Fibroblast of lung (primary cell): ENCODE results near the gene NR2F6. TPM values are rescaled to one million over a fixed set of nuclear protein-coding genes. Genes with fewer than 3 reads are reported as not detected.

ENCODE experiments used
- DNase-seq, 2 donors: peaks; one replicate each; pipeline versions ENCODE4 v3.0.0 to v3.0.0-alpha.2; 2010; ENCODE audit warnings: low read depth in 2 of 2
- H2AFZ ChIP-seq: 2 replicates; pipeline ENCODE4 v1.5.1; 2012; ENCODE audit warnings: low read length, control low read depth, inconsistent platforms
- H3K27ac ChIP-seq: 2 replicates; pipeline ENCODE4 v1.5.1; 2011; ENCODE audit warnings: low read length, control low read depth; ENCODE audit not compliant: insufficient read depth
- H3K27me3 ChIP-seq: 2 replicates; pipeline ENCODE4 v1.5.1; 2011; ENCODE audit warnings: mild to moderate bottlenecking, low read length; ENCODE audit not compliant: control insufficient read depth, insufficient read depth
- H3K36me3 ChIP-seq: 2 replicates; pipeline ENCODE4 v1.5.1; 2011; ENCODE audit warnings: low read length; ENCODE audit not compliant: control insufficient read depth, insufficient read depth
- H3K4me1 ChIP-seq: 2 replicates; pipeline ENCODE4 v1.5.1; 2011; ENCODE audit warnings: low read length; ENCODE audit not compliant: control insufficient read depth, insufficient read depth; ENCODE audit errors: extremely low read depth
- H3K4me2 ChIP-seq: 2 replicates; pipeline ENCODE4 v1.5.1; 2011; ENCODE audit warnings: low read length, control low read depth; ENCODE audit not compliant: insufficient read depth; ENCODE audit errors: extremely low read depth
- H3K4me3 ChIP-seq, 4 experiments: fragments of 200-600 bp in 1 of 4; sonication (generic) in 1 of 4; replicated peaks in 1 of 4; 2 replicates each; pipeline ENCODE4 v1.5.1; 2011 to 2016; ENCODE audit warnings: low read length in 4 of 4, low read depth in 3 of 4, mild to moderate bottlenecking in 3 of 4, control low read depth in 2 of 4, inconsistent platforms in 1 of 4, mixed read lengths in 1 of 4; ENCODE audit not compliant: insufficient read depth in 1 of 4; ENCODE audit errors: control extremely low read depth in 1 of 4
- H3K79me2 ChIP-seq: 2 replicates; pipeline ENCODE4 v1.5.1; 2012; ENCODE audit warnings: mild to moderate bottlenecking, low read length, inconsistent platforms; ENCODE audit not compliant: control insufficient read depth, insufficient read depth
- H3K9ac ChIP-seq: 2 replicates; pipeline ENCODE4 v1.5.1; 2011; ENCODE audit warnings: mild to moderate bottlenecking, low read length, control low read depth; ENCODE audit not compliant: insufficient read depth
- H3K9me3 ChIP-seq: 2 replicates; pipeline ENCODE4 v1.5.1; 2012; ENCODE audit warnings: low read depth, low read length; ENCODE audit not compliant: control insufficient read depth, insufficient read depth
- H4K20me1 ChIP-seq: 2 replicates; pipeline ENCODE4 v1.5.1; 2011; ENCODE audit warnings: low read length; ENCODE audit not compliant: control insufficient read depth, insufficient read depth; ENCODE audit errors: extremely low read depth
- CTCF ChIP-seq, 2 donors: IDR thresholded peaks in 1 of 2; conservative IDR thresholded peaks in 1 of 2; 1 replicate in 1 of 2; 2 replicates in 1 of 2; pipeline ENCODE4 v1.5.1; 2011 to 2012; ENCODE audit warnings: low read length in 2 of 2, control low read depth in 1 of 2, inconsistent platforms in 1 of 2, low read depth in 1 of 2, mild to moderate bottlenecking in 1 of 2
- EZH2 ChIP-seq: IDR thresholded peaks from 2 replicates; pipeline ENCODE4 v1.5.1; 2012; ENCODE audit warnings: low read length, control low read depth, mild to moderate bottlenecking; ENCODE audit errors: missing control alignments
- polyA plus RNA-seq, 2 donors: library from polyadenylated mRNA; depleted of rRNA in 1 of 2; stranded (reverse) in 1 of 2; unstranded in 1 of 2; fragments of >200 nt; gene quantifications; 2 replicates each; pipeline ENCODE4 v1.2.1, GENCODE V29; 2011 to 2012; ENCODE audit warnings: missing spikeins in 1 of 2
- total RNA-seq: library from RNA; depleted of rRNA; stranded (reverse); fragments of >200 nt; gene quantifications from 2 replicates; pipeline ENCODE4 v1.2.1, GENCODE V29; 2014

Gene NR2F6
- total and polyA plus RNA-seq, 2 donors (not counting 1 experiment from before 2014, with no cell fraction given), result 9.6 to 42.4 TPM

DNA sequence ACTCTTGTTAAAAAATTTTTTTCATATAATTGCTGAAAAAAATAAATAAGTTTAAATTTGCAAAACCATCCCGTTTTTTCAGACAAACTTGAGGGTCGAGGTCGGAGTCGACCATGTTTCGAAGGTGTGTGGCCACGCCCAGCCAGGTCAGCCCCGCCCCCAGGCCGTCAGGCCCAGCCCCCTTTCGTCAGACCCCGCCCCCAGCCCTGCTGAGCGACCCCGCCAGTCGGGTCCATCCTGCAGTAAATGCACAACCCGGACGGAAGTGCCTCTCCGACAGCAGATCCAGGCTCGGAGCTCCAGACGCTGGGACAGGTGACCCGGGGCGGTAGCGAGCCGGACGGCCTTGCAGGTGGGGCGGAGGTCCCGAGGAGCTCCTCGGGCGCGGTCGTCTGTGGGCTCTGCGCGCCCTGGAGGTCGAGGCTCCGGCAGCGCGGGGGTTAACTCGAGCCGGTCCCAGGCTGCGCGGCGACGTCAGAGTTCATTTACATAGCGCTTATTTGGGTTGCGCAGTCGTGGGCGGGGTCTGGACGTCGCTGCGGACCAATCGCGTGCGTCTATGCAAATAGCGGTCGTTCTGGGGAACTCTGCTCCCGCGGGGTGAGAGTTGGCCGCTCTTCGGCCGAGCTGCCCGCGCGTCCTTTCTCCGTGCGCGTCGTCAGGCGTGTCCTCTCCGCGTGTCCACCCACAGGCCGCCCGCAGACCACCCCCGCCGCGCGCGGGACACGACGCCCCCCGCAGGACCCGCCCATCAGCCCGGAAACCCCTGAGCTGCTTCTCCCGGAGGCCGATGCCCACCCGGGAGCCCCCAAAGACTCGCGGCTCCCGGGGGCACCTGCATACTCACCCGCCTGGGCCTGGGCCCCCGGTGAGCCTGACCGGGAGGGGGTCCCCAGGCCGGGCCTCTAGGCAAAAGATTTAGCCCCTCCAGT is 19.5 kb downstream of the NR2F6 start, which contains the start of gene OCEL1:
Gene OCEL1 (plus strand): TSS at position 225 of the 932 bp plus-strand sequence. CDS start 22 bp downstream, at position 247.
- no peaks in the 10 kb centered on the region for H3K4me1 ChIP-seq
- H4K20me1 ChIP-seq, result no peaks in the 10 kb centered on the region
- TF ChIP-seq CTCF (conservative IDR thresholded peaks at IDR 0.05 in 1 of 2, IDR thresholded peaks at IDR 0.05 in 1 of 2; ENCODE audit: low read depth in 1 of 2, low read length in 2 of 2), result no peak
- no peak for TF ChIP-seq EZH2
- no peaks in the 10 kb centered on the region for H3K27me3 ChIP-seq
- H3K9me3 ChIP-seq, result no peaks in the 10 kb centered on the region
- peak within 1 kb of the TSS; percentile 70 for H3K9ac ChIP-seq
- peak within 1 kb of the TSS; percentile 32 for H3K27ac ChIP-seq
- H3K79me2 ChIP-seq, result no peaks in the 10 kb centered on the region
- H3K36me3 ChIP-seq, result peaks cover 9% of the 10 kb centered on the region
- peak within 1 kb of the TSS; percentile 92 for H3K4me2 ChIP-seq
- peak within 1 kb of the TSS; percentile 65 to 82 (median 74) for H3K4me3 ChIP-seq
- peak; percentile 96 to 98 for DNase-seq
- H2AFZ ChIP-seq, result peak within 1 kb of the TSS; percentile 94

DNA sequence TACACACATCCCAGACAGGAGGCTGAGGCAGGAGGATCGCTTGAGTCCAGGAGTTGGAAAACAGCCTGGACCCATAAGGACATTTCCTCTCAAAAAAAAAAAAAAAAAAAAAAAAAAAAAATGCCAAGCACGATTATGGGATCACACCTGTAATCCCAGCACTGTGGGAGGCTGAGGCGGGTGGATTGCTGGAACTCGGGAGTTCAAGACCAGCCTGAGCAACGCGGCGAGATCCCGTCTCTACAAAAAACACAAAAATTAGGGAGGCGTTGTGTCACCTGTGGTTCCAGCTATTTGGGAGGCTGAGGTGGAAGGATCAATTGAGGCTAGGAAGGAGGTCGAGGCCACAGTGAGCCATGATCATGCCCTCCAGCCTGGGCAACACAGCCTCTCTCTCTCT is 20.7 kb downstream of the NR2F6 start:
- Histone ChIP-seq H3K4me2 (no peak overlapping the region), H3K4me3 (no peak overlapping the region), H3K79me2 (no peaks in the 10 kb centered on the region), H3K9me3 (no peaks in the 10 kb centered on the region), H3K9ac (no peak overlapping the region), H2AFZ (no peak overlapping the region), H3K27me3 (no peaks in the 10 kb centered on the region), H3K27ac (no peak overlapping the region), H3K4me1 (no peaks in the 10 kb centered on the region), H3K36me3 (peaks cover 6% of the 10 kb centered on the region), H4K20me1 (no peaks in the 10 kb centered on the region)
- DNase-seq, result no peak
- TF ChIP-seq CTCF (conservative IDR thresholded peaks at IDR 0.05 in 1 of 2, IDR thresholded peaks at IDR 0.05 in 1 of 2; ENCODE audit: low read depth in 1 of 2, low read length in 2 of 2) (no peak), EZH2 (no peak)

DNA sequence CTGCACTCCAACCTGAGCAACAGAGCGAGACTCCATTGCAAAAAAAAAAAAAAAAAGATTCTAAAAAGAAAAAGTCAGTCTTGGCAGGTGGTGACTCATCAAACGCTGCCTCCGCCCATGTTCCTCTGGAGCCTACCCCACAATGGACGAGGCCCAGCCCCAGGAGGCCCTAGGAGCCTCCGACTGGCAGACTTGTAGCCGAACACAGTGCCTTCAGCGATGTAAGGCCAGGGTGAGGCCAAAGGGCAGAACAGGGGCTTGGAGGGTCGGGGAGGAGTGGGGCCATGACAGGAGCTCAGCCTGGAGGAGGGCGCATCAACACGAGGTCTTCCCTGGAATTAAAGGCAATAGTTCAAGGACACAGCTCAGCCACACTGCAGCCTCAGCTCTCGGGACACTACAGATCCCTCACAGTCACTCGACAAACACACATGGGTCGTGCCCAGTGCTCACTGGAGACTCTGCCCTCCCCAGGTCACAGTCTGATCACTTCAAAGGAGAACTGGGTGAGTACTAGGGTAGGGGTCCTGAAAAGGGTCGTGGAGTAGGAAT is 25.4 kb downstream of the NR2F6 start:
- no peaks in the 10 kb centered on the region for H3K9me3 ChIP-seq
- TF ChIP-seq EZH2 (no peak), CTCF (conservative IDR thresholded peaks at IDR 0.05 in 1 of 2, IDR thresholded peaks at IDR 0.05 in 1 of 2; ENCODE audit: low read depth in 1 of 2, low read length in 2 of 2) (no peak)
- H3K9ac ChIP-seq, result no peak overlapping the region
- no peak overlapping the region for H3K4me3 ChIP-seq
- peak overlapping the region; percentile 22 for H2AFZ ChIP-seq
- no peaks in the 10 kb centered on the region for H3K79me2 ChIP-seq
- no peaks in the 10 kb centered on the region for H3K27me3 ChIP-seq
- DNase-seq, result peak; percentile 77 to 84
- peaks cover 11% of the 10 kb centered on the region for H3K36me3 ChIP-seq
- no peak overlapping the region for H3K4me2 ChIP-seq
- peak overlapping the region; percentile 26 for H3K27ac ChIP-seq
- peaks cover 2% of the 10 kb centered on the region for H3K4me1 ChIP-seq
- no peaks in the 10 kb centered on the region for H4K20me1 ChIP-seq
